Breast epithelium (tissue), 4 donors: ENCODE measurements around the gene RBM18. TPM values are rescaled to one million over a fixed set of nuclear protein-coding genes. Genes with fewer than 3 reads are reported as not detected.

ENCODE experiments used
- DNase-seq, 2 donors: peaks; one replicate each; pipeline ENCODE4 v3.0.0-alpha.2; 2019; ENCODE audit warnings: low spot score in 2 of 2
- H3K27ac ChIP-seq, 2 donors: fragments of 200-600 bp; sonication (generic) in 1 of 2; one replicate each; pipeline ENCODE4 v1.5.1; 2016 to 2019; ENCODE audit warnings: mild to moderate bottlenecking in 1 of 2
- H3K27me3 ChIP-seq, 2 donors: fragments of 200-600 bp; sonication (generic) in 1 of 2; one replicate each; pipeline versions ENCODE4 v1.5.1 to v1.6.0; 2017 to 2019; ENCODE audit warnings: control low read depth in 1 of 2, mild to moderate bottlenecking in 1 of 2
- H3K36me3 ChIP-seq: fragments of 200-600 bp; one replicate; pipeline ENCODE4 v1.5.1; 2019
- H3K4me1 ChIP-seq, 2 donors: fragments of 200-600 bp; sonication (generic); one replicate each; pipeline ENCODE4 v1.5.1; 2016 to 2019; ENCODE audit warnings: control low read depth in 1 of 2
- H3K4me3 ChIP-seq, 3 donors: fragments of 200-600 bp; sonication (generic); 1 replicate in 2 of 3; 2 replicates in 1 of 3; pipeline ENCODE4 v1.5.1; 2016 to 2019; ENCODE audit warnings: mild to moderate bottlenecking in 3 of 3, moderate library complexity in 2 of 3
- H3K9me3 ChIP-seq, 2 donors: fragments of 200-600 bp; sonication (generic) in 1 of 2; one replicate each; pipeline ENCODE4 v1.5.1; 2016 to 2019; ENCODE audit warnings: control low read depth in 1 of 2
- POLR2A ChIP-seq: fragments of 450-650 bp; IDR thresholded peaks from one replicate; pipeline ENCODE4 v1.6.1; 2016; ENCODE audit warnings: antibody characterized with exemption, mild to moderate bottlenecking, moderate library complexity
- POLR2AphosphoS5 ChIP-seq, 3 donors: sonication (generic); formaldehyde crosslinking; IDR thresholded peaks; one replicate each; pipeline ENCODE4 v1.6.1; 2017; ENCODE audit warnings: antibody characterized with exemption in 3 of 3
- intact Hi-C: fragments of 100-400 bp; cut with DNase I; formaldehyde crosslinking; loops from one replicate; pipeline ENCODE4 v1.15.1; 2023; ENCODE audit warnings: low total_unique reads
- total RNA-seq, 3 donors: library from RNA; depleted of rRNA; stranded (reverse); fragments of >200 nt; gene quantifications; one replicate each; pipeline ENCODE4 v1.1.0, GENCODE V29; 2016
- TF ChIP-seq, protein P1 (sequence below), 3 donors: fragments of 450-650 bp; IDR thresholded peaks; one replicate each; pipeline ENCODE4 v1.5.1; 2016 to 2017; ENCODE audit warnings: antibody characterized with exemption in 3 of 3, mild to moderate bottlenecking in 3 of 3, moderate library complexity in 3 of 3

RBM18 gene
- total RNA-seq, 3 donors from 2014 or later = 10.4 to 20.9 (median 13.4) TPM

DNA sequence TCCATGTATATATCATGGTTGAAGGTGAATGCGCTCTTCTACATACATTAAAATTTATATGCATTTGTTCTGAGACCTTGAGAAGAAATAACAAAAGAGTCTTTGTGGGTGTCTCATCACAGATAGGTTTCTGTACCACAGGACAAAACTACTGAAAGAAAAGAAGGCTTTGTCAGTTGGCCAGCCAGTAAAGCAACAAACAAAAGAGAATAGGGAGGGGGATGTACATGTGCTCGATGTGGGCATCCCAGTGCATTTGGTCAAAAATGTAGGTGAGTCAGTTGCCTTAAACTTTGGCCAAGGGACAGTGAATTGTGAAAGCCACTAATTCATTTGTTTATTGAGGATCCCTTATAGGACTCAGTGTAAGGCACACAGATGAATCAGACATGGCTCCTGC, 13.3 kb downstream of the RBM18 start:
- no peak overlapping the region for H3K4me3 ChIP-seq
- TF ChIP-seq POLR2AphosphoS5 (IDR thresholded peaks at IDR 0.05) = no peak
- TF ChIP-seq, protein P1, sequence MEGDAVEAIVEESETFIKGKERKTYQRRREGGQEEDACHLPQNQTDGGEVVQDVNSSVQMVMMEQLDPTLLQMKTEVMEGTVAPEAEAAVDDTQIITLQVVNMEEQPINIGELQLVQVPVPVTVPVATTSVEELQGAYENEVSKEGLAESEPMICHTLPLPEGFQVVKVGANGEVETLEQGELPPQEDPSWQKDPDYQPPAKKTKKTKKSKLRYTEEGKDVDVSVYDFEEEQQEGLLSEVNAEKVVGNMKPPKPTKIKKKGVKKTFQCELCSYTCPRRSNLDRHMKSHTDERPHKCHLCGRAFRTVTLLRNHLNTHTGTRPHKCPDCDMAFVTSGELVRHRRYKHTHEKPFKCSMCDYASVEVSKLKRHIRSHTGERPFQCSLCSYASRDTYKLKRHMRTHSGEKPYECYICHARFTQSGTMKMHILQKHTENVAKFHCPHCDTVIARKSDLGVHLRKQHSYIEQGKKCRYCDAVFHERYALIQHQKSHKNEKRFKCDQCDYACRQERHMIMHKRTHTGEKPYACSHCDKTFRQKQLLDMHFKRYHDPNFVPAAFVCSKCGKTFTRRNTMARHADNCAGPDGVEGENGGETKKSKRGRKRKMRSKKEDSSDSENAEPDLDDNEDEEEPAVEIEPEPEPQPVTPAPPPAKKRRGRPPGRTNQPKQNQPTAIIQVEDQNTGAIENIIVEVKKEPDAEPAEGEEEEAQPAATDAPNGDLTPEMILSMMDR (IDR thresholded peaks at IDR 0.05) = no peak
- no peak for TF ChIP-seq POLR2A
- H3K27ac ChIP-seq = peak overlapping the region; percentile 15 to 53
- H3K4me1 ChIP-seq = no peaks in the 10 kb centered on the region
- no peak for DNase-seq
- H3K9me3 ChIP-seq = no peaks in the 10 kb centered on the region
- no peaks in the 10 kb centered on the region for H3K36me3 ChIP-seq
- intact Hi-C loops = no loop called here
- H3K27me3 ChIP-seq = no peaks in the 10 kb centered on the region

DNA sequence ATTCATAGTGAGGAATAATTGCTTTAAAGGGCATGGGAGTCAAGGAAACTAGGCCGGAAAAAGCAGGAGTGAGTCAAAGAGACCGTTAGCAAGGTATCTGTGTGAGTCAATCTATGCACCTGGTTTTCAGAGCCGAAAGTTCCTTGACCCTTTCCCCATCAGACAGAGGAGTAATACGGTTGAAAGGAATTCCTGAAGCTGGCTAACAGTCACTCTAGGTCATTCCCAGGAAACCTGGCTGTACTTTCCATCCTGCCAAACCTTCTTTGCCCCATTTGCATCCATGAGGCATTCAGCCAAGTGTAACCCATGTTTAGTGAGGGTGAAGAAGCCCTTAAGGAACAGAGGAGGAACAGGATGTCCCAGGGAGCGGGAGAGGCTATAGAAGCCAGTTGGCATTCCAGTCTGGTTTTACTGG, 16.2 kb downstream of the RBM18 start:
- Histone ChIP-seq H3K27me3 (no peaks in the 10 kb centered on the region), H3K4me3 (no peak overlapping the region), H3K9me3 (no peaks in the 10 kb centered on the region), H3K36me3 (no peaks in the 10 kb centered on the region), H3K27ac (peak overlapping the region; percentile 65 to 66), H3K4me1 (no peaks in the 10 kb centered on the region)
- TF ChIP-seq POLR2AphosphoS5 (IDR thresholded peaks at IDR 0.05) = peak; percentile 20 to 78 (median 62)
- TF ChIP-seq POLR2A = no peak
- DNase-seq = peak in 1 of 2 donors; percentile 48
- intact Hi-C loops = no loop called here

DNA sequence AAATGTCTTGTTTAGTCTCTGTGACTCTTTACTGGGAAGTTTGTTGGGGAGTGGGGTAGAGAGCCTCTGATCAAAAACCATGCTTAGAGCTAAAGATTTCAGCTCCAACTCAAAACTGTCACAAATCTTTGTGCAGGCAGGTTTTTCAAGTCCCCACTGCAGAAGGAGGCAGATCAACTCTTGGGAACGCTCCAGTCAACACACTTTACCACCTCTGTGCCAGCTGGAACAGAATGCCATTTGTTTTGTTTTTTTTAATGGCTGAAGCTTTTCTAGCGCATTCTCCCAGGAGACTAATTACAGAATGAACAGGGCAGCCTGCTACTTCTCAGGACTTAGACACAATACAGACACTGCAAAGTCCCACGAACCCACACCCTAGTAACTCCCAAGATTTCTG, 18.0 kb downstream of the RBM18 start:
- H3K27ac ChIP-seq = no peak overlapping the region
- intact Hi-C loops = no loop called here
- TF ChIP-seq, protein P1 (IDR thresholded peaks at IDR 0.05) = no peak
- TF ChIP-seq POLR2A (no peak), POLR2AphosphoS5 (IDR thresholded peaks at IDR 0.05) (no peak)
- H3K27me3 ChIP-seq = no peaks in the 10 kb centered on the region
- H3K4me3 ChIP-seq = no peak overlapping the region
- H3K36me3 ChIP-seq = peaks cover under 1% of the 10 kb centered on the region
- H3K4me1 ChIP-seq = no peaks in the 10 kb centered on the region
- H3K9me3 ChIP-seq = no peaks in the 10 kb centered on the region
- DNase-seq = no peak

DNA sequence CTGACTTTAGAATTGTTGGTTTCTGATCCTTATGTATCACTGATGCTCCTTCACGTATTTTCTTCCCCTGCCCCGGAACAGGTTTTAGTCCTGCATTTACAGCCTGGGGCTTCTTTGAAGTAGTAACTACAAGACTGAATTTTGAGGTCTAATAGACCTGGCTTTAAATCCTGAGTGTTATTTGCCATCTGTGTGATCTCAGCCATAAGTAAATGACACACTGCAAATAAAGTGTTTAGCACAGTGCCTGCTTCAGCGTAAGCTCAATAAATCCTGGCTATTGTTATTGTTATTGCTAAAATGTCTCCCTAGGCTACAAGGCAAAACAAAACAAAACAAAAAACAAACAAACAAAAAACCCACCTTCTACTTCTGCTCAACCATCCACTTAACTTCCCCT, 20.3 kb downstream of the RBM18 start:
- DNase-seq = no peak
- no peak for TF ChIP-seq POLR2A
- TF ChIP-seq, protein P1 (IDR thresholded peaks at IDR 0.05) = no peak
- no peak for TF ChIP-seq POLR2AphosphoS5 (IDR thresholded peaks at IDR 0.05)
- intact Hi-C loops = no loop called here
- Histone ChIP-seq H3K27ac (no peak overlapping the region), H3K9me3 (no peaks in the 10 kb centered on the region), H3K27me3 (no peaks in the 10 kb centered on the region), H3K4me1 (no peaks in the 10 kb centered on the region), H3K36me3 (peaks cover 6% of the 10 kb centered on the region), H3K4me3 (no peak overlapping the region)

DNA sequence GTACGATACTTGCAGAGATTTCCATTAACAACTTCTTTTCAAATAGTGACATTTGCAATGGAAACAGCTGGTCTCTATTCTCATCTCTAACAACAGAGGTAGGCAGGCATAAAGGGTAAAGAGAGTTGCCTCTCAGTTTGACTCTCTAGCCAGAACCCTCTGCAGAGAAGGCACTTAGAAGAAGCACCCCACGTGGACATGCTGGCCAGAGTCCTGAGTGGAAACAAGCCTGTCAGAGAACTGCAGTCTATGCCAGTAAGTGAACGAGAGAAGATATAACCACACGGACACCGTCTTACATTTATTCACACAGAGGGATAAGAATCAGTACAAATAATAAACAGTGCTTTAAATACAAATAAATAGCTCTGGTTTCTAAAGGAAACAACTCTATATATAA, 24.9 kb downstream of the RBM18 start:
- DNase-seq = no peak
- no peak overlapping the region for H3K27ac ChIP-seq
- H3K36me3 ChIP-seq = peaks cover 6% of the 10 kb centered on the region
- no peaks in the 10 kb centered on the region for H3K4me1 ChIP-seq
- TF ChIP-seq, protein P1 (IDR thresholded peaks at IDR 0.05) = no peak
- TF ChIP-seq POLR2AphosphoS5 (IDR thresholded peaks at IDR 0.05) (no peak), POLR2A (no peak)
- no peak overlapping the region for H3K4me3 ChIP-seq
- intact Hi-C loops = no loop called here
- H3K27me3 ChIP-seq = no peaks in the 10 kb centered on the region
- H3K9me3 ChIP-seq = no peaks in the 10 kb centered on the region

DNA sequence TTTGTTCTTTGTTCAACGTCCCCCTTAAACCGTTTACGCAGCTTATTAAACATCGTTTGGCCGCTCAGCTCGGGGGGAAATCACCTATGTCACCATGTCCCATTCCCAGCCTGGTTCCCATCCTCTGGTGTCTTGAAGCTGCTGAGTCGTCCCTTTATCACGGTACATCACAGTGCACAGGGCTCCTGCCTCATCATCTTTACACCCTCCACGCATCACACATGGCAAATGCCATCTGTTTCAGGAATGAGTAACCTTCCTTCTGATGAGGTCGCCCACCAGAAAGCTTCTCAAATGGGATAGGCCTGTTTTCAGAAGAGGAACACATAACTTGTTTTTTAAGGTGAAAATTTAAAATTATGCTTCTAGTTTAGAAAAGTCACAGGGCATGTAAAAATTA, 28.0 kb downstream of the RBM18 start:
- Histone ChIP-seq H3K27me3 (peaks cover 0 to 1% of the 10 kb centered on the region in 2 donors), H3K27ac (no peak overlapping the region), H3K36me3 (peaks cover 6% of the 10 kb centered on the region), H3K9me3 (no peaks in the 10 kb centered on the region), H3K4me1 (no peaks in the 10 kb centered on the region), H3K4me3 (no peak overlapping the region)
- TF ChIP-seq, protein P1 (IDR thresholded peaks at IDR 0.05) = no peak
- TF ChIP-seq POLR2AphosphoS5 (IDR thresholded peaks at IDR 0.05) (no peak), POLR2A (no peak)
- intact Hi-C loops = no loop called here
- no peak for DNase-seq
